WTC11 (cell line): ENCODE results near the gene HRH1.

Experiments
- CREB1 ChIP-seq: sonication (generic); formaldehyde crosslinking; IDR thresholded peaks from 2 replicates; pipeline ENCODE4 v1.8.0; 2023; ENCODE audit warnings: mild to moderate bottlenecking, missing genetic modification reagents
- ESRRA ChIP-seq: sonication (generic); formaldehyde crosslinking; IDR thresholded peaks from 2 replicates; pipeline ENCODE4 v1.8.1; 2022; ENCODE audit warnings: mild to moderate bottlenecking, missing genetic modification reagents, borderline replicate concordance
- NR1H2 ChIP-seq: sonication (generic); formaldehyde crosslinking; IDR thresholded peaks from 2 replicates; pipeline ENCODE4 v1.9.0; 2021; ENCODE audit warnings: mild to moderate bottlenecking, moderate library complexity, missing genetic modification reagents
- ZNF416 ChIP-seq: fragments of 250-450 bp; sonication (Bioruptor Pico); IDR thresholded peaks from 2 replicates; pipeline ENCODE4 v1.9.0; 2021; ENCODE audit warnings: mild to moderate bottlenecking, inconsistent platforms
- TF ChIP-seq, protein P1 (sequence below): fragments of 200-600 bp; IDR thresholded peaks from 2 replicates; pipeline ENCODE4 v1.8.0; 2022; ENCODE audit warnings: antibody characterized with exemption

DNA sequence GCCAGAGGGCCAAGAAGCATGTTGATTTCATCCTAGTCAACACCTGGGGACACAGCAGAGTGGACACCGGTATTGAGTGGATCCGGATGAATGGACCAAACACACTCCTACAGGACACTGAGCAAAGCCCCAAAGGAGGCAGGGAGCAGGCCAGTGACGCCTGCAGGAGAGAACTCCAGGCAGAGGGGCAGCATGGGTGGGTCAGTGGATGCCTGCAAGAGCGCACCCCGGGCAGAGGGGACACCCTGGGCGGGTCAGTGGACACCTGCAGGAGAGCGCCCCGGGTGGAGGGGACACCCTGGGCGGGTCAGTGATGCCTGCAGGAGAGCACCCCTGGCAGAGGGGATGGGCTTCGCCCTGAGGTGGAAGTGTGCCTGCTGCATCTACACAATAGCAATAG is 27.6 kb upstream of the HRH1 start:
- TF ChIP-seq, protein P1, sequence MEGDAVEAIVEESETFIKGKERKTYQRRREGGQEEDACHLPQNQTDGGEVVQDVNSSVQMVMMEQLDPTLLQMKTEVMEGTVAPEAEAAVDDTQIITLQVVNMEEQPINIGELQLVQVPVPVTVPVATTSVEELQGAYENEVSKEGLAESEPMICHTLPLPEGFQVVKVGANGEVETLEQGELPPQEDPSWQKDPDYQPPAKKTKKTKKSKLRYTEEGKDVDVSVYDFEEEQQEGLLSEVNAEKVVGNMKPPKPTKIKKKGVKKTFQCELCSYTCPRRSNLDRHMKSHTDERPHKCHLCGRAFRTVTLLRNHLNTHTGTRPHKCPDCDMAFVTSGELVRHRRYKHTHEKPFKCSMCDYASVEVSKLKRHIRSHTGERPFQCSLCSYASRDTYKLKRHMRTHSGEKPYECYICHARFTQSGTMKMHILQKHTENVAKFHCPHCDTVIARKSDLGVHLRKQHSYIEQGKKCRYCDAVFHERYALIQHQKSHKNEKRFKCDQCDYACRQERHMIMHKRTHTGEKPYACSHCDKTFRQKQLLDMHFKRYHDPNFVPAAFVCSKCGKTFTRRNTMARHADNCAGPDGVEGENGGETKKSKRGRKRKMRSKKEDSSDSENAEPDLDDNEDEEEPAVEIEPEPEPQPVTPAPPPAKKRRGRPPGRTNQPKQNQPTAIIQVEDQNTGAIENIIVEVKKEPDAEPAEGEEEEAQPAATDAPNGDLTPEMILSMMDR, result no peak
- TF ChIP-seq ZNF416 (CRISPR knock-in tag), result no peak
- TF ChIP-seq CREB1 (CRISPR knock-in tag), result no peak
- TF ChIP-seq NR1H2, result no peak
- no peak for TF ChIP-seq ESRRA (CRISPR knock-in tag)
